Stimulated activated effector memory CD8-positive, alpha-beta T cell treated with anti-CD3 and anti-CD28 coated beads, Interleukin-12 subunit alpha, Interleukin-12 subunit beta, amount 100 ng/mL, for 72 hours (primary cell): ENCODE results near the gene CA4.

ENCODE experiments used
- ATAC-seq: fragments of 150-1000 bp; cut with Tn5 transposase; 2 replicates; pipeline ENCODE4 v1.10.0; 2021
- DNase-seq, 2 donors: peaks; one replicate each; pipeline ENCODE4 v3.0.0; 2021 to 2022; ENCODE audit warnings: low spot score in 2 of 2
- H3K27ac Mint-ChIP-seq: one replicate; pipeline ENCODE4 v1.8.0; 2022; ENCODE audit warnings: mild to moderate bottlenecking, mixed read lengths
- H3K36me3 Mint-ChIP-seq: one replicate; pipeline ENCODE4 v1.8.0; 2022; ENCODE audit warnings: mild to moderate bottlenecking, mixed read lengths
- H3K4me1 Mint-ChIP-seq: one replicate; pipeline ENCODE4 v1.8.0; 2022; ENCODE audit warnings: mixed read lengths
- H3K4me3 Mint-ChIP-seq: one replicate; pipeline ENCODE4 v1.8.0; 2022; ENCODE audit warnings: mild to moderate bottlenecking, mixed read lengths
- H3K9me3 Mint-ChIP-seq: one replicate; pipeline ENCODE4 v1.8.0; 2022; ENCODE audit warnings: mixed read lengths

Gene CA4

DNA sequence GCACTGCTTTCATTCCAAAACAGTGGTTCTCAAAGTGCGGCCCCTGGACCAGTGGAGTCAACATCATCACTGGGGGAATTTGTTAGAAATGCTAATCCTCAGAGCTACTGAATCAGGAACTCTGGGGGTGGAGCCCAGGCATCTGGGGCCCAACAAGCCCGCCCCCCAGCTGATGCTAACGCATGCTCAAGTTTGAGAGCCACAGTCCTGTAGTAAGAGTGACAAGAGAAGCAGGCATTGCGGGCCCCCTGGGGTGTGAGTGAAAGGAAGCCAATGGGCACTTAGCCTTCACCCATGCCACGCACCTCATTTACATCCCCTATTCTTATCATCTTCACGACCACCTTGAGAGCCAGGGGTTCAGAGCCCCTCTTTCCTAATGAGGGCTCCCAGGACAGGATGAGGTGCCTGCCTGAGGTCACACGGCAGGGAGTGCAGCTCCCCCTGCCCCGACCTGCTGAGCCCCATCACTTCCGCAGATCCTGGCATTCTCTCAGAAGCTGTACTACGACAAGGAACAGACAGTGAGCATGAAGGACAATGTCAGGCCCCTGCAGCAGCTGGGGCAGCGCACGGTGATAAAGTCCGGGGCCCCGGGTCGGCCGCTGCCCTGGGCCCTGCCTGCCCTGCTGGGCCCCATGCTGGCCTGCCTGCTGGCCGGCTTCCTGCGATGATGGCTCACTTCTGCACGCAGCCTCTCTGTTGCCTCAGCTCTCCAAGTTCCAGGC lies 9.1 kb downstream of the CA4 start:
- no peak overlapping the region for H3K27ac Mint-ChIP-seq
- no peak for ATAC-seq
- peaks cover 14% of the 10 kb centered on the region for H3K4me1 Mint-ChIP-seq
- no peaks in the 10 kb centered on the region for H3K36me3 Mint-ChIP-seq
- no peaks in the 10 kb centered on the region for H3K9me3 Mint-ChIP-seq
- DNase-seq, result no peak
- no peak overlapping the region for H3K4me3 Mint-ChIP-seq

DNA sequence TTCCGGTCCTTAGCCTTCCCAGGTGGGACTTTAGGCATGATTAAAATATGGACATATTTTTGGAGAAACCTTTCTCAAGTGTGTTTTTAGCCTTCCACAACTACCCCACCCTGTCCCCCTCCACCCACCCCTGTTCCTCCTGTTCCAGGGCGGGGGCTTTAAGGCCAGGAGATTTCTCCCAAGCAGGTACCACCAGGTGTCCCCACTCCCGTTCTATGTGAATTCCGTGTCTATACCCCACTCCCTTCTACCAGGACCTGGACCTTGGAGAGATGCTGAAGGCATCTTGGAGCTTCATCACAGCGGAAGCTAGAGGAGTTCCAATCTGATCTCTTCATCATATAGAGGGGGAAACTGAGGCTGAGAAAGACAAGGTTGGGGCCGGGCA lies 9.7 kb downstream of the CA4 start:
- no peak overlapping the region for H3K27ac Mint-ChIP-seq

GRCh38 chr17:60160829-60161501 lies 11.2 kb downstream of the CA4 start:
- Mint-ChIP-seq H3K36me3 (no peaks in the 10 kb centered on the region), H3K4me3 (no peak overlapping the region), H3K9me3 (no peaks in the 10 kb centered on the region), H3K27ac (peak overlapping the region; percentile 10), H3K4me1 (peaks cover 22% of the 10 kb centered on the region)
- ATAC-seq (no peak), DNase-seq (no peak)

More for the DNA sequence above, 9.7 kb downstream of the CA4 start:
- Mint-ChIP-seq H3K9me3 (no peaks in the 10 kb centered on the region), H3K4me3 (no peak overlapping the region), H3K4me1 (peaks cover 14% of the 10 kb centered on the region), H3K36me3 (no peaks in the 10 kb centered on the region)
- ATAC-seq, result no peak
- DNase-seq, result no peak

GRCh38 chr17:60161598-60162330 lies 12.0 kb downstream of the CA4 start:
- H3K36me3 Mint-ChIP-seq, result no peaks in the 10 kb centered on the region
- no peak overlapping the region for H3K4me3 Mint-ChIP-seq
- ATAC-seq (no peak), DNase-seq (no peak)
- H3K4me1 Mint-ChIP-seq, result peaks cover 24% of the 10 kb centered on the region
- H3K9me3 Mint-ChIP-seq, result no peaks in the 10 kb centered on the region
- peak overlapping the region; percentile 56 for H3K27ac Mint-ChIP-seq

GRCh38 chr17:60163108-60163784 lies 13.5 kb downstream of the CA4 start:
- Mint-ChIP-seq H3K4me1 (peaks cover 30% of the 10 kb centered on the region), H3K36me3 (no peaks in the 10 kb centered on the region), H3K9me3 (no peaks in the 10 kb centered on the region), H3K27ac (no peak overlapping the region), H3K4me3 (no peak overlapping the region)
- DNase-seq, result no peak
- ATAC-seq, result no peak

DNA sequence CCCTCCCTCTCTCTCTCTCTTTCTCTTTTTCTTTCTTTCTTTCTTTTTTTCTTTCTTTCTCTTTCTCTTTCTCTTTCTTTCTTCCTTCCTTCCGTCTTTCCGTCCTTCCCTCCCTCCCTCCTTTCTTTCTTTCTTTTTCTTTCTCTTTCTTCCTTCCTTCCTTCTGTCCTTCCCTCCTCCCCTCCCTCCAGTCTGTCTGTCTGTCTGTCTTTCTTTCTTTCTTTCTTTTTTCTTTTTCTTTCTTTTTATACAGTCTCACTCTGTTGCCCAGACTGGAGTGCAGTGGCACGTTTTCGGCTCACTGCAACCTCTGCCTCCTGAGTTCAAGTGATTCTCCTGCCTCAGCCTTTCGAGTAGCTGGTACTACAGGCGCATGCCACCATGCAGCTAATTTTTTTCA lies 14.4 kb downstream of the CA4 start:
- peaks cover 30% of the 10 kb centered on the region for H3K4me1 Mint-ChIP-seq
- no peaks in the 10 kb centered on the region for H3K36me3 Mint-ChIP-seq
- H3K27ac Mint-ChIP-seq, result no peak overlapping the region
- peak overlapping the region; percentile 30 for H3K4me3 Mint-ChIP-seq
- no peak for ATAC-seq
- no peaks in the 10 kb centered on the region for H3K9me3 Mint-ChIP-seq
- DNase-seq, result no peak

DNA sequence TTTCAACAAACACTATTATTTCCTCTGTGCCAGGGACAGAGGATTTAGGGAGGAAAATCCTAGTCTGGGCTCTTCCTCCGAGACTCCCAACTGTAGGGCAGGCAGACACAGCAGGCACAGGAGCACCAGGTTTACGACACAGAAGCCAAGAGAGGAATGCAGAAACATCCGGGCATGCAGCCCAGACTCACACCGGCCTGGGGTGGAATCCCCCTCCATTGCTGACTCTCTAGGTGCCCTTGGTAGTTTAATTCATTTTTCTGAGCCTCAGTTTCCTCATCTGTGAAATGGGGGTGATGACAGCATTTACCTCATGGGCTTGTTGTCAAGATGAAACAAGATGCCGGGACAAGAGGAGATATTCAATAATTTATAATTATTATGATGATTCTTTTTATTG lies 14.9 kb downstream of the CA4 start:
- H3K4me3 Mint-ChIP-seq, result peak overlapping the region; percentile 30
- no peaks in the 10 kb centered on the region for H3K9me3 Mint-ChIP-seq
- peaks cover 30% of the 10 kb centered on the region for H3K4me1 Mint-ChIP-seq
- no peaks in the 10 kb centered on the region for H3K36me3 Mint-ChIP-seq
- ATAC-seq (no peak), DNase-seq (no peak)
- H3K27ac Mint-ChIP-seq, result no peak overlapping the region

DNA sequence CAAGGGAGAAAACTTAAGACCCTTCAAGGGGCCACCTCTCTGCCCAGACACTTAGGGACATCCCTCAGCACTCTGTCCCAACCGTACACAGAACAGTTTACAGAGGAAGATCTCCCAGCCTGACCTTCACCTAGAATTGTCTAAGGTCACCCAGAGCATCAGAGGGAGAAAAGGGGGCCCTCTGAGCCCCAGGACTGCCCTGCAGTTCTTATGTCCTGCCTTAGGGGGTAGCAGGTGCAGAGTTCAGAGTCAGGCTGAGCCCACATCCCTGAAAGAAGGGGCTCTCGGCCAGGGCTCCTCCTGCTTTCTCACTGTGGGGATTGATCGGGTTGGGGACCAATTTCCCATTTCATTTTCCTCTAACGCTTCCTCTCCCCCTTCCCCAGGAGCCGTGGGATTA lies 15.4 kb downstream of the CA4 start:
- DNase-seq, result no peak
- Mint-ChIP-seq H3K9me3 (no peaks in the 10 kb centered on the region), H3K27ac (no peak overlapping the region), H3K4me3 (no peak overlapping the region), H3K4me1 (peaks cover 32% of the 10 kb centered on the region), H3K36me3 (no peaks in the 10 kb centered on the region)
- ATAC-seq, result no peak

- peaks cover 34% of the 10 kb centered on the region for H3K4me1 Mint-ChIP-seq
- DNase-seq, result no peak
These were observed 16.2 kb downstream of the CA4 start for GRCh38 chr17:60165971-60166370.

GRCh38 chr17:60167065-60167741 lies 17.4 kb downstream of the CA4 start:
- H3K4me1 Mint-ChIP-seq, result peaks cover 31% of the 10 kb centered on the region

More at GRCh38 chr17:60165971-60166370, 16.2 kb downstream of the CA4 start:
- H3K9me3 Mint-ChIP-seq, result no peaks in the 10 kb centered on the region
- no peak overlapping the region for H3K27ac Mint-ChIP-seq
- H3K4me3 Mint-ChIP-seq, result no peak overlapping the region
- H3K36me3 Mint-ChIP-seq, result no peaks in the 10 kb centered on the region
- ATAC-seq, result peak; percentile 83

GRCh38 chr17:60168654-60169053 lies 18.9 kb downstream of the CA4 start:
- ATAC-seq, result no peak
- Mint-ChIP-seq H3K4me1 (peaks cover 23% of the 10 kb centered on the region), H3K9me3 (no peaks in the 10 kb centered on the region), H3K4me3 (no peak overlapping the region), H3K27ac (no peak overlapping the region), H3K36me3 (no peaks in the 10 kb centered on the region)
- no peak for DNase-seq

More at GRCh38 chr17:60167065-60167741, 17.4 kb downstream of the CA4 start:
- H3K4me3 Mint-ChIP-seq, result no peak overlapping the region
- no peaks in the 10 kb centered on the region for H3K9me3 Mint-ChIP-seq
- no peak for ATAC-seq
- H3K27ac Mint-ChIP-seq, result no peak overlapping the region
- DNase-seq, result no peak
- H3K36me3 Mint-ChIP-seq, result no peaks in the 10 kb centered on the region

- ATAC-seq (peak; percentile 50), DNase-seq (no peak)
- H3K4me1 Mint-ChIP-seq, result peaks cover 23% of the 10 kb centered on the region
- no peaks in the 10 kb centered on the region for H3K9me3 Mint-ChIP-seq
- peak overlapping the region; percentile 6 for H3K27ac Mint-ChIP-seq
- H3K36me3 Mint-ChIP-seq, result peaks cover 5% of the 10 kb centered on the region
- no peak overlapping the region for H3K4me3 Mint-ChIP-seq
These were observed 20.4 kb downstream of the CA4 start for GRCh38 chr17:60169921-60170817.

GRCh38 chr17:60170835-60171752 lies 21.3 kb downstream of the CA4 start:
- Mint-ChIP-seq H3K36me3 (peaks cover 5% of the 10 kb centered on the region), H3K4me1 (peaks cover 14% of the 10 kb centered on the region), H3K9me3 (no peaks in the 10 kb centered on the region), H3K4me3 (no peak overlapping the region), H3K27ac (peak overlapping the region; percentile 6)
- peak; percentile 61 for ATAC-seq
- no peak for DNase-seq
